ENCODE data around the gene TMEM41B. TPM values are rescaled to one million over a fixed set of nuclear protein-coding genes. Genes with fewer than 3 reads are reported as not detected.
"Not testable (repeated sequence)": the region's sequence is repeated elsewhere in the genome, so short reads cannot be mapped to it uniquely, and the experiment has no call there.

The TMEM41B gene
- total and polyA plus RNA-seq, 4 donors = 20.6 to 86.5 (median 72.3) TPM

DNA sequence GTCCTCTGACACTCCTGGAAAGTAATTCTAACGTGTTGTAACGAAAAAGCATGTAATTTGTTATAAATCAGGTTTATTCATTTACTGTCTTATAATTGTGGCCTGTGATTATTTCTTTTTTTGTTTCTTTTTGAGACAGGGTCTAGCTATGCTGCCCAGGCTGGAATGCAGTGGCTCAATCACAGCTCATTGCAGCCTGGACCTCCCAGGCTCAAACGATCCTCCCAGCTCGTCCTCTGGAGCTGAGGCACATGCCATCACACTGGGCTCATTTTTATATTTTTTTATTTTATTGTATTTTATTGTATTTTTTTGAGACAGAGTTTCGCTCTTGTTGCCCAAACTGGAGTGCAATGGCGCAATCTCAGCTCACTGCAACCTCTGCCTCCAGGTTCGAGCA is 65.1 kb downstream of the TMEM41B start:
- no peak for ATAC-seq (ENCODE audit: insufficient read depth, low FRiP score)
- 93 to 97% methylated on average over 7 of the region's 7 CpGs for WGBS, 2 donors

DNA sequence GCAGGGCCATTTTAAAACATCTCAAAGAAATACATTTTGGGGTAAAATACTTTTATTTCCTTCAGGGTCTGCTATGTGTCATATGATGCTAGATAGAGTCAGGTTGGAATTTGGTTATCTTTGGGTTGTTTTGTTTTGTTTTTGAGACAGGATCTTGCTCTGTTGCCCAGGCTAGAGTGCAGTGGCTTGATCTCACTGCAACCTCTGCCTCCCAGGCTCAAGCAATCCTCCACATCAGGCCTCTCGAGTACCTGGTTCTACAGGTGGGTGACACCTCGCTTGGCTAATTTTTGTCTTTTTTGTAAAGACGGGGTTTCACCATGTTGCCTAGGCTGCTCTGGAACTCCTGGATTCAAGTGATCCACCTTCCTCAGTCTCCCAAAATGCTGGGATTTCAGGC is 66.5 kb downstream of the TMEM41B start:
- ATAC-seq (ENCODE audit: insufficient read depth, low FRiP score) = no peak
- no peak overlapping the region for H3K9ac ChIP-seq (ENCODE audit: insufficient read depth in 1 of 2, low read length in 2 of 2)
- WGBS, 2 donors = 95 to 98% methylated on average over 3 of the region's 3 CpGs

More for the DNA sequence above, 65.1 kb downstream of the TMEM41B start:
- DNase-seq = no peak
- no peaks in the 10 kb centered on the region for H3K27me3 ChIP-seq (ENCODE audit: control insufficient read depth in 3 of 3, insufficient read depth in 3 of 3, low read length in 2 of 3)
- peaks cover 0 to 10% (median 0%) of the 10 kb centered on the region in 5 donors for H3K4me1 ChIP-seq (ENCODE audit: control insufficient read depth in 5 of 5, insufficient read depth in 5 of 5, low read length in 5 of 5)
- no peaks in the 10 kb centered on the region for H3K9me3 ChIP-seq (ENCODE audit: control insufficient read depth in 4 of 4, insufficient read depth in 3 of 4, low read length in 3 of 4)
- H3K27ac ChIP-seq (ENCODE audit: low read depth in 1 of 2, low read length in 1 of 2) = no peak overlapping the region
- peaks cover 0 to 2% (median 0%) of the 10 kb centered on the region in 4 donors for H3K36me3 ChIP-seq (ENCODE audit: control insufficient read depth in 4 of 4, insufficient read depth in 4 of 4, low read length in 4 of 4)
- no peak overlapping the region for H3K4me3 ChIP-seq
- H3K9ac ChIP-seq (ENCODE audit: insufficient read depth in 1 of 2, low read length in 2 of 2) = no peak overlapping the region
- TF ChIP-seq, protein P1, sequence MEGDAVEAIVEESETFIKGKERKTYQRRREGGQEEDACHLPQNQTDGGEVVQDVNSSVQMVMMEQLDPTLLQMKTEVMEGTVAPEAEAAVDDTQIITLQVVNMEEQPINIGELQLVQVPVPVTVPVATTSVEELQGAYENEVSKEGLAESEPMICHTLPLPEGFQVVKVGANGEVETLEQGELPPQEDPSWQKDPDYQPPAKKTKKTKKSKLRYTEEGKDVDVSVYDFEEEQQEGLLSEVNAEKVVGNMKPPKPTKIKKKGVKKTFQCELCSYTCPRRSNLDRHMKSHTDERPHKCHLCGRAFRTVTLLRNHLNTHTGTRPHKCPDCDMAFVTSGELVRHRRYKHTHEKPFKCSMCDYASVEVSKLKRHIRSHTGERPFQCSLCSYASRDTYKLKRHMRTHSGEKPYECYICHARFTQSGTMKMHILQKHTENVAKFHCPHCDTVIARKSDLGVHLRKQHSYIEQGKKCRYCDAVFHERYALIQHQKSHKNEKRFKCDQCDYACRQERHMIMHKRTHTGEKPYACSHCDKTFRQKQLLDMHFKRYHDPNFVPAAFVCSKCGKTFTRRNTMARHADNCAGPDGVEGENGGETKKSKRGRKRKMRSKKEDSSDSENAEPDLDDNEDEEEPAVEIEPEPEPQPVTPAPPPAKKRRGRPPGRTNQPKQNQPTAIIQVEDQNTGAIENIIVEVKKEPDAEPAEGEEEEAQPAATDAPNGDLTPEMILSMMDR (IDR thresholded peaks at IDR 0.05; ENCODE audit: control extremely low read depth, extremely low read depth) = no peak

DNA sequence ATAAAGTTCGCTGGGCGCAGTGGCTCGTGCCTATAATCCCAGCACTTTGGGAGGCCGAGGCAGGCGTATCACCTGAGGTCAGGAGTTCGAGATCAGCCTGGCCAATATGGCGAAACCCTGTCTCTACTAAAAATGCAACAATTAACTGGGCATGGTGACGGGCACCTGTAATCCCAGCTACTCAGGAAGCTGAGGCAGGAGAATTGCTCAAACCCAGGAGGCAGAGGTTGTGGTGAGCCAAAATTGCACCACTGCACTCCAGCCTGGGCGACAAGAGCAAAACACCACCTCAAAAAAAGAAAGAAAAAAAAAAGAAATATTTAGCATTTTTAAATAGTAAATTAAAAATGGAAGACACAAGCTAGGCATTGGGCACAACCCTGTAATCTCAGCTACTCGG is 78.2 kb downstream of the TMEM41B start:
- H3K36me3 ChIP-seq (ENCODE audit: control insufficient read depth in 4 of 4, insufficient read depth in 4 of 4, low read length in 4 of 4) = not testable (repeated sequence)

More for the DNA sequence above, 66.5 kb downstream of the TMEM41B start:
- DNase-seq = no peak
- H3K36me3 ChIP-seq (ENCODE audit: control insufficient read depth in 4 of 4, insufficient read depth in 4 of 4, low read length in 4 of 4) = no peaks in the 10 kb centered on the region
- peaks cover 0 to 7% (median 0%) of the 10 kb centered on the region in 5 donors for H3K4me1 ChIP-seq (ENCODE audit: control insufficient read depth in 5 of 5, insufficient read depth in 5 of 5, low read length in 5 of 5)
- TF ChIP-seq, protein P1 (IDR thresholded peaks at IDR 0.05; ENCODE audit: control extremely low read depth, extremely low read depth) = no peak
- H3K9me3 ChIP-seq (ENCODE audit: control insufficient read depth in 4 of 4, insufficient read depth in 3 of 4, low read length in 3 of 4) = no peaks in the 10 kb centered on the region
- H3K4me3 ChIP-seq = no peak overlapping the region
- no peaks in the 10 kb centered on the region for H3K27me3 ChIP-seq (ENCODE audit: control insufficient read depth in 3 of 3, insufficient read depth in 3 of 3, low read length in 2 of 3)
- H3K27ac ChIP-seq (ENCODE audit: low read depth in 1 of 2, low read length in 1 of 2) = no peak overlapping the region

DNA sequence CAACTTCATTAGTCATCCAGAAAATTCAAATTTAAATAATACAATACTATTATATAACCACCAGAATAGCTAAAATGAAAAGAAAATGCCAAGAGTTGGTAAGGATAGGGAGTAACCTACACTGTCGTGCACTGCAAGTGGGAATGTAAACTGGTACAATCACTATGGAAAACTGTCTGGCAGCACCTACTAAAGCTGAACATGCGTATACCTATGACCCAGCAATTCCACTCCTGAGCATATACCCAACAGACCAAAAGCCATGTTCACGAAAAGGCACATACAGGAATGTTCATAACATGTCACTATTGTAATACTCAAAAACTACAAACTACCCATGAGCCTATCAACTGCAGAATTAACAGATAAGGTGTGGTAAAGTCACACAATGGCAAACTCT is 81.9 kb downstream of the TMEM41B start:
- TF ChIP-seq, protein P1 (IDR thresholded peaks at IDR 0.05; ENCODE audit: control extremely low read depth, extremely low read depth) = no peak
- 87 to 90% methylated on average over 3 of the region's 3 CpGs for WGBS, 2 donors
- Histone ChIP-seq H3K4me3 (no peak overlapping the region), H3K36me3 (ENCODE audit: control insufficient read depth in 4 of 4, insufficient read depth in 4 of 4, low read length in 4 of 4) (peaks cover 0 to 1% (median 0%) of the 10 kb centered on the region in 4 donors), H3K27me3 (ENCODE audit: control insufficient read depth in 3 of 3, insufficient read depth in 3 of 3, low read length in 2 of 3) (no peaks in the 10 kb centered on the region), H3K9me3 (ENCODE audit: control insufficient read depth in 4 of 4, insufficient read depth in 3 of 4, low read length in 3 of 4) (no peaks in the 10 kb centered on the region), H3K4me1 (ENCODE audit: control insufficient read depth in 5 of 5, insufficient read depth in 5 of 5, low read length in 5 of 5) (peaks cover 0 to 13% (median 6%) of the 10 kb centered on the region in 5 donors), H3K9ac (ENCODE audit: insufficient read depth in 1 of 2, low read length in 2 of 2) (no peak overlapping the region), H3K27ac (ENCODE audit: low read depth in 1 of 2, low read length in 1 of 2) (no peak overlapping the region)
- DNase-seq (no peak), ATAC-seq (ENCODE audit: insufficient read depth, low FRiP score) (no peak)

More for the DNA sequence above, 78.2 kb downstream of the TMEM41B start:
- H3K4me1 ChIP-seq (ENCODE audit: control insufficient read depth in 5 of 5, insufficient read depth in 5 of 5, low read length in 5 of 5) = peaks cover 0 to 12% (median 0%) of the 10 kb centered on the region in 5 donors
- H3K4me3 ChIP-seq; DNase-seq; H3K9me3 ChIP-seq (ENCODE audit: control insufficient read depth in 4 of 4, insufficient read depth in 3 of 4, low read length in 3 of 4); H3K27me3 ChIP-seq (ENCODE audit: control insufficient read depth in 3 of 3, insufficient read depth in 3 of 3, low read length in 2 of 3); H3K27ac ChIP-seq (ENCODE audit: low read depth in 1 of 2, low read length in 1 of 2); ATAC-seq (ENCODE audit: insufficient read depth, low FRiP score); H3K9ac ChIP-seq (ENCODE audit: insufficient read depth in 1 of 2, low read length in 2 of 2): not testable (repeated sequence)
- 68 to 88% methylated on average over 10 of the region's 10 CpGs for WGBS, 2 donors
